Mucosa of descending colon (tissue), 3 donors: ENCODE measurements around the gene RABEPK. TPM values are rescaled to one million over a fixed set of nuclear protein-coding genes. Genes with fewer than 3 reads are reported as not detected.
"Not testable (repeated sequence)": the region's sequence is repeated elsewhere in the genome, so short reads cannot be mapped to it uniquely, and the experiment has no call there.

Experiments used
- ATAC-seq: fragments of 200-7000 bp; cut with Tn5 transposase; one replicate; pipeline ENCODE4 v1.9.1; 2020; ENCODE audit warnings: mild to moderate bottlenecking, moderate library complexity
- DNase-seq, 3 donors: peaks; one replicate each; pipeline ENCODE4 v3.0.0-alpha.2; 2020
- H3K36me3 ChIP-seq: fragments of 200-600 bp; one replicate; pipeline ENCODE4 v1.8.0; 2021; ENCODE audit warnings: low read depth, mild to moderate bottlenecking
- H3K4me1 ChIP-seq: fragments of 200-600 bp; one replicate; pipeline ENCODE4 v1.8.0; 2021; ENCODE audit warnings: low read depth, mild to moderate bottlenecking
- H3K4me3 ChIP-seq: fragments of 200-600 bp; one replicate; pipeline ENCODE4 v1.8.0; 2021; ENCODE audit warnings: mild to moderate bottlenecking
- H3K9me3 ChIP-seq: fragments of 200-600 bp; one replicate; pipeline ENCODE4 v1.8.0; 2021; ENCODE audit warnings: mild to moderate bottlenecking
- CTCF ChIP-seq: fragments of 200-600 bp; IDR thresholded peaks from one replicate; pipeline ENCODE4 v1.8.0; 2022; ENCODE audit warnings: antibody characterized with exemption, mild to moderate bottlenecking
- intact Hi-C, 2 donors: fragments of 100-400 bp; cut with DNase I in 1 of 2; cut with micrococcal nuclease in 1 of 2; formaldehyde crosslinking; loops; one replicate each; pipeline versions ENCODE4 v1.11.0 to v1.11.1; 2022; cut with DNase I, micrococcal nuclease
- total RNA-seq, 3 donors: library from RNA; stranded (reverse); fragmentation: NEBNext Ultra II Directional in 2 of 3; extraction: Animal tissue kit (Norgen Biotek cat#: 25700) in 2 of 3; gene quantifications; one replicate each; pipeline versions ENCODE4 v1.2.1 to v1.2.4, GENCODE V29; 2021 to 2023
- donor health status: DM: no; HTN: no; CAD: no; lungs with moderate emphysema.
- donor health status: DM: no; HTN: no; CAD: no.
- donor health status: DM: no; HTN: yes; CAD: no.

RABEPK gene
- total RNA-seq, 3 donors from 2014 or later = 11.6 to 12.9 (median 12.1) TPM

GRCh38 chr9:125189361-125190289 lies 10.7 kb upstream of the RABEPK start, which contains the start of gene PPP6C:
PPP6C (minus strand) TSS chr9:125189803; CDS start chr9:125189718, 85 bp downstream.
- peak; percentile 99 for ATAC-seq
- intact Hi-C loops = no loop called here
- DNase-seq = peak; percentile 97 to 99 (median 98)
- no peaks in the 10 kb centered on the region for H3K9me3 ChIP-seq
- H3K4me3 ChIP-seq = peak within 1 kb of the TSS; percentile 100
- peaks cover 40% of the 10 kb centered on the region for H3K4me1 ChIP-seq
- H3K36me3 ChIP-seq = no peaks in the 10 kb centered on the region
- TF ChIP-seq CTCF = peak; percentile 66

GRCh38 chr9:125190361-125190801 lies 10.0 kb upstream of the RABEPK start:
- Histone ChIP-seq H3K9me3 (no peaks in the 10 kb centered on the region), H3K4me3 (peak overlapping the region; percentile 100), H3K36me3 (no peaks in the 10 kb centered on the region), H3K4me1 (peaks cover 35% of the 10 kb centered on the region)
- intact Hi-C loops = no loop called here
- DNase-seq (no peak), ATAC-seq (no peak)
- TF ChIP-seq CTCF = no peak

DNA sequence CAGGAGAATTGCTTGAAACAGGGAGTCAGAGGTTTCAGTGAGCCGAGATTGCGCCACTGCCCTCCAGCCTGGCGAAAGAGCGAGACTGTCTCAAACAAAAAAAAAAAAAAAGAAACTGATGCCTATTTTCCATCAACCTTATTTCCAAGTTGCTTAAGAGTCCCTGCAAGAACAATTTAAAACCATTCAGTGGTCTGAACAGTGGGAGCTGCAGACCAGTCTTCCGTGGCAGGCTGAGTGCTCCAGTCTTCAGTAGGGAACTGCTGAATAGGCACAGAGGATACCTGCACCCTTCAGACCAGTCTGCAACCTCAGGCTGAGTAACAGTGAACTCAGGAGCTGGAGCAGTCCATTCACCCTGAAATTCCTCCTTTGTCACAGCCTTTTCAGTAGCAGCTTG lies 5.9 kb upstream of the RABEPK start:
- H3K36me3 ChIP-seq, H3K9me3 ChIP-seq, intact Hi-C loops, H3K4me3 ChIP-seq, H3K4me1 ChIP-seq, ATAC-seq, DNase-seq: not testable (repeated sequence)

DNA sequence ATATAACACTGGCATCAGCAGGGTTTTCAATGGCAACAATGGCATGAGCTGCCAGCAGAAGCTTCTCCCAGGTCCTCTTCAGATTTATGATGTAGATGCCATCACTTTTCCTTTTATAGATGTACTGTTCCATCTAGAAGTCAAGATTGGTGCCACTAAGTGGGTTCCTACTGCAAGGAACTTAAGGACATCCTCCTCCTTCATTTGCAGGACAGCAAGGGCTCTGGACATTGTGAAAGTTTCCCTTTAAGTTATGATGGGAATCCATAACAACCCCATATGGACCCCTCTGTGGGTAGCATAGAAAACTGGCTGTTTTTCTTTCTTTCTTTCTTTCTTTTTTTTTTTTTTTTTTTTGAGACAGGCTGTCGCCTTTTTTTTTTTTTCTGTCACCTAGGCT lies 4.8 kb upstream of the RABEPK start:
- H3K36me3 ChIP-seq, DNase-seq, H3K4me3 ChIP-seq, ATAC-seq, H3K4me1 ChIP-seq, H3K9me3 ChIP-seq, intact Hi-C loops: not testable (repeated sequence)

DNA sequence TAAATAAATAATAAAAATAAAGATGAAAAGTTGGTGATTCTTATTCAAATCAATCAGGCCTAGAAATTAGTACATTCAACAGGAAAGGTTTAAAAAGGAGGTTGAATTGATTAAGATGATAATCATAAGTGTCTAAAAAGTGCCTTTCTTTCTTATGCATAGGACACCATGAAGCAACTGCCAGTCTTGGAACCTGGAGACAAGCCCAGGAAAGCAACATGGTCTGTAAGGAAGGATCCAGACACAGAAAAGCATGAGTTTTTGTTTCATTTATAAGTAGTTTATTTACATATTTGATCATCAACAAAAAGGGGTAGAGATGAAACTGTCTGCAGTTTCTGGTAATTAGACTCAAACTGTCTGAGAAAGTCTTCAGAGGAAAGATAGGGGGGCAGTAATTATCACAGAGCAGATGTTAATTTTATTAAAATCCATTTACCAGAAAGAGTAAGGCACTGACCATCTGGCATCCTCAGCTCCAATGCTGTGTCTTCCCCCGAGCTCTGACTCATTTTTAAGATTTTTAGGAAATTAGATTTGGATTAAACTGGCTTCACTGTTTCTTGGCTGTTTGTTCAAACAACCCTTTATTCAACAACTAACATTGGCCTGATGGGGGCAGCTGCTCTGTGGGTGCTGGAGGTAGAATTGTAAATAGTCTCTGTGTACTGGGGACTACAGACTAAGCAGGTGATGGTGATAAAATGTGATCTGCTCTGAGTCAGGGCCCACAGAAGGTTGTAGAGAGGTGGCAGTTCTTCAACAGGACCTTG lies 2.7 kb downstream of the RABEPK start:
- DNase-seq (no peak), ATAC-seq (no peak)
- no peaks in the 10 kb centered on the region for H3K36me3 ChIP-seq
- H3K4me1 ChIP-seq = peaks cover 8% of the 10 kb centered on the region
- intact Hi-C loops = no loop called here
- no peak for TF ChIP-seq CTCF
- H3K4me3 ChIP-seq = no peak overlapping the region
- H3K9me3 ChIP-seq = no peaks in the 10 kb centered on the region

DNA sequence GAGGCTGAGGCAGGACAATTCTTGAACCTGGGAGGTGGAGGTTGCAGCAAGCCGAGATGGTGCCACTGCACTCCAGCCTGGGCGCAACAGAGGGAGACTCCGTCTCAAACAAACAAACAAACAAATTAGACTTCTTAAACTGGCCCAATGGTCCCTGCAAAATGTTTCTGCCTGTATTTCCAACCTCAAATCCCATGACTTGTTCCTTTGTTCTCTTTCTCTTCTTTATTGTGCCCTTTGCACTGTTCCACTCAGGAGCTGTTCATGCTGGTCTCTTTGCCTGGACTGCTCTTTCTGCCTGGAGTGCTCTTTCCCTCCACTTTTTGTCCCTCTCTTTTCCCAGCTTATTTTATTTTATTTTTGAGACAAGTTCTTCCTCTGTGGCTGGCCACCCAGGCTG lies 4.1 kb downstream of the RABEPK start:
- H3K36me3 ChIP-seq = no peaks in the 10 kb centered on the region
- no peak for DNase-seq
- intact Hi-C loops = no loop called here
- H3K9me3 ChIP-seq = no peaks in the 10 kb centered on the region
- peaks cover 6% of the 10 kb centered on the region for H3K4me1 ChIP-seq
- TF ChIP-seq CTCF = no peak
- no peak overlapping the region for H3K4me3 ChIP-seq
- ATAC-seq = no peak
